Measurements from ENCODE around the gene TCF7L2.

TCF7L2 gene

GRCh38 chr10:113157441-113157840 lies 207.4 kb downstream of the TCF7L2 start:
- no peak for DNase-seq

DNA sequence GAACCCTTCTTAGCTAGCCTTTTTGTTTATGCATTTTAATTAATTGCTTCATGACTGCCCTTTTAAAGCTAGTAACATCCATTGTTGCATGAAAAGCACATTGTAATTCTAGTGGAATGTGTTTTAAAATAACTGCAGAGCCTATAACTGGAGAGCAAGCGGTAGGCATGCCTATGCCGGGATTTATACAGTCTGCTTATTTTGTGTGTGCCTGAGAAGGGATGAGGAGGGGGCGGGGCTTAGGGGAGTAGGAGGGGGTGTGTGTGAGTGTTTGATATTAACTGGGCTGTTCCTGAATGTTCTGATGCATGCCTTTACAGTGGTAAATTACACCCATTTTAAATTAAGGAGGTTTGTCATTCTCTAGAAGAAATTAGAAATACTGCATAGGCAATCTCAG lies 208.1 kb downstream of the TCF7L2 start:
- no peak for DNase-seq

DNA sequence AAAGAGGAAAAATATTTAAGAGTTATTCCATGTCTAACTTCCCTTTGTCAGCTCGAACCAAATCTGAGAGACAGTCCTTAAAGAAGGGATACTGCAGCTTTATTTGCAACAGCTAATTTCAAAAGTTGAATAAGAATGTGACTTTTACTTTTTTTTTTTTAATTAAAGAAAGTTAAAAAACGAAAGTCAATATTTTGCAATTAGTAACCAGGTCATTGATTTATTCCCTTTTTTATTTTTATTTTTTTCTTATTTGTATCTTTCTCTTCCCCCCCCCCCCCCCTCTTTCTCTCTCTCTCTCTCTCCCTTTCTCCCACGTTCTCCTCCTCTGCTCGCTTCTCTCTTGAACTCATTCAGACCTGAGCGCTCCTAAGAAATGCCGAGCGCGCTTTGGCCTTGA lies 209.5 kb downstream of the TCF7L2 start:
- no peak for DNase-seq

DNA sequence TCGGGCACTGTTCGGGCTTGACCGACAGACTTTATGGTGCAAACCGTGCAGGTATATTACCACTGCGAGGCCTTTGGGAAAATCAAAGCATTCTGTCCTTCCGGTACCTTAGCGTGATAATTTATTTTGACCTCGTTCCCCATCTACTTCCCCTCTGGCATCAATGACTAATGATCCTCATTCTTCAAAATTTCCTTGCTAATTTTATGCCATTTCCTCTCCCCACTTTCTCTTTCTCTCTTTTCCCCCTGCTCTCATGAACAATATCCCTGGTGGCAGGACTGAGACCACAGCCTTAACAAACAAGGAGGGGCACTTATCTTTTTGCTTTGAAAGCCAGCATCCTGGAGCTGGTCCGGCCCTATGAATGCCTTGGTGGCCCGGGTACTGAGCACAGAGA lies 210.6 kb downstream of the TCF7L2 start:
- DNase-seq: no peak

DNA sequence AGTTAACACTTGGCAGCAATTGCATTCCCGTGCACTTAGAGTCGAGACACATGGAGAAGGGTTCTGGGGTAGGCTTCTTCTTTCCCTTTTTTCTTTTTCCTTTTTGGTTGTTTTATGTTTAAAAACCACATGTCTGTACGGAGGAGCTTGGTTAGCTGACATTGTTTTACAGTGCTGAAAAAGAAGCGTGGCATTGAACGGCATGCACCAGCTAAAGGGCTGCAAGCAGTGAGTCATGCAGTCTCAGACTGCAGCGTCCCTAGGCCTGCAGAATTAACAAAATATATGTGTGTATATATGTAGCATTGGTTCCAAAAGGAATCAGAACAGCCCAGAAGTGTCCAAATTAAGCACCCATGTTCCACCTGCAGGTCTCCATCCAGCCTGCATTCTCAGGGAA lies 211.0 kb downstream of the TCF7L2 start:
- DNase-seq: no peak

GRCh38 chr10:113162960-113163359 lies 212.9 kb downstream of the TCF7L2 start:
- DNase-seq: no peak

DNA sequence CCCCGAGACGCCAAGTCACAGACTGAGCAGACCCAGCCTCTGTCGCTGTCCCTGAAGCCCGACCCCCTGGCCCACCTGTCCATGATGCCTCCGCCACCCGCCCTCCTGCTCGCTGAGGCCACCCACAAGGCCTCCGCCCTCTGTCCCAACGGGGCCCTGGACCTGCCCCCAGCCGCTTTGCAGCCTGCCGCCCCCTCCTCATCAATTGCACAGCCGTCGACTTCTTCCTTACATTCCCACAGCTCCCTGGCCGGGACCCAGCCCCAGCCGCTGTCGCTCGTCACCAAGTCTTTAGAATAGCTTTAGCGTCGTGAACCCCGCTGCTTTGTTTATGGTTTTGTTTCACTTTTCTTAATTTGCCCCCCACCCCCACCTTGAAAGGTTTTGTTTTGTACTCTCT lies 215.6 kb downstream of the TCF7L2 start:
- DNase-seq: no peak

DNA sequence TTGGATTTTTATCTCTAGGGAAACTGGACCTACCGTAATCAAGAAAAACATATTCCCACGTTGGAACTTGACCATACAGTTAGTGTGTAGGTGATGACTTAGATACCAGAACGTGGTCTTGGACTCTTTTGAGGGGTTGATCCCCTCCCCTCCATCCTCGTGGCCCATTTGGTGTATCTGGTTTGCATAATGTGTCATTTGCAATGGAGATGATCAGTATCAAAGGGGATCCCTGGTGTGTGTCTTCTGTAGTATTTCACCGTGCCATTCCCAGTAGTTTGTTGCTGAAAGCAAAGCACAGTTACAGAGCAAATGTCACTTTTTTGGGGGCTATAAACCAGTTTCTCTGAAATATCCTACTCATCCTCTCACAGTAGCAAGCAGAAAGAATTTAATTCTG lies 217.7 kb downstream of the TCF7L2 start:
- no peak for DNase-seq

DNA sequence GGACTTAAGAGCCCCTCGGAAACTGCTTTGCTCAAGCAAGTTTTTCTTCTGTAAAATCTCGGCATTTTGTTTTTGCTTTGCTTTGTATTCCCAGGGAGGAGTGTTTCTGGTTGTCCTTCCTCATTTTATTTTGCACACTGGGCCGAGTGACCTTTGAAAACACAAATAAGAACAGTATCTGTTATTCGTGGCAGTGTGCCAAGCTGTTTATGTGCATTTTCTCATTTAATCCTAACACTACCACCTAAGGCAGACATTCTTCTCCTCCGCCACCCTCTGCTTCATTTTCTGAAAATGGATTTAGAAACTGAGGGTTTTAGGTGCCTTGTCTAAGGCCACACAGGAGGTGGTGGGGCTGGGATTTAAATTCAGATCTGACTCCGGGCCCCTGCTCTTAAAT lies 218.5 kb downstream of the TCF7L2 start:
- DNase-seq: no peak

GRCh38 chr10:113169111-113169510 lies 219.1 kb downstream of the TCF7L2 start:
- DNase-seq: no peak

- DNase-seq: peak; percentile 9 to 45
These were observed 219.9 kb downstream of the TCF7L2 start for GRCh38 chr10:113169853-113170460.

- no peak for DNase-seq
These were observed 221.6 kb downstream of the TCF7L2 start for GRCh38 chr10:113171662-113172061.

- DNase-seq: no peak
These were observed 225.1 kb downstream of the TCF7L2 start for GRCh38 chr10:113175176-113175575.

DNA sequence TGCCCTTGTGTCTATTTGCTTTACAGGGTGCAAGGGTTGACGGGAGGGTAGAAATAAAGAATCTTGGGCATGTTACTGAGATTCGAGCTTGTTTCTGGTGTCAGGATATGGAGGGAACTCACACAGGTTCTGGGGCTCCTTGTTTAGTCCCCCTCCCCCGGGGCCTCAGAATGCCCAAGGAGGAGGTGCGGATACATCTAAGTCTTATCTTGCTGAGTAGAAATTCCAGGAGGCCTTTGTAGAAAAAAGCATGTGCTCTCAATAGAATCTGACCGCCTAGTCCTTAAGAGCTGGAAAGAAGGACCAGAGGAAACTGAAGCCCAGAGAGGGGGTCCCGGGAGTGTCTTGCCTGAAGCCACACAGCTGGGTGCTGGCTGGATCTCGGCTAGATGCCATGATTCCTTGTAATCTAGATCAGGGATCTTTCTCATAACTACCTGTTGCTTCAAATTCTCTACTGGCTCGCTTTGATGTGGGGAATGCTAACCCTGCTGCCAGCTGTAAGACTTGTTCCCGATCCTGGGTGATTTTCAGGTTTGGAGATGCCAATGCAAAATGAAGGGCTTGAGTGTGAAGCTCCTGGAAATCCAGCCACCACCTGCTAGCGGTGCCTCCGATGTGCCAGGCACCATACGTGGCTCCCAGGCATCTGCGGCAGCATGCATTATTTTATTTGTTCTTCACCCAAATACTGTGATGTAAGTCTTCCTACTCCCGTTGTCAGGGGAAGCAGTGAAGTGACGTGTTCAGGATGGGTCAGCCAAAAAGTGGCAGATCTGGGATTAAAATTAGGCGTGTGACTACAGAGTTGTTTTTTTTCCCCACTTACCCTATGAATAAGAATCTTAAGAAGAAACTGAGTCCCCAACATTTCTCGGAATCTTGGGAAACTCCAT lies 226.0 kb downstream of the TCF7L2 start:
- no peak for DNase-seq

GRCh38 chr10:113176652-113177155 lies 226.7 kb downstream of the TCF7L2 start:
- DNase-seq: no peak

GRCh38 chr10:113177156-113177935 lies 227.3 kb downstream of the TCF7L2 start:
- no peak for DNase-seq

- no peak for DNase-seq
These were observed 227.9 kb downstream of the TCF7L2 start for GRCh38 chr10:113177936-113178335.

- DNase-seq: no peak
These were observed 228.7 kb downstream of the TCF7L2 start for GRCh38 chr10:113178771-113179170.

DNA sequence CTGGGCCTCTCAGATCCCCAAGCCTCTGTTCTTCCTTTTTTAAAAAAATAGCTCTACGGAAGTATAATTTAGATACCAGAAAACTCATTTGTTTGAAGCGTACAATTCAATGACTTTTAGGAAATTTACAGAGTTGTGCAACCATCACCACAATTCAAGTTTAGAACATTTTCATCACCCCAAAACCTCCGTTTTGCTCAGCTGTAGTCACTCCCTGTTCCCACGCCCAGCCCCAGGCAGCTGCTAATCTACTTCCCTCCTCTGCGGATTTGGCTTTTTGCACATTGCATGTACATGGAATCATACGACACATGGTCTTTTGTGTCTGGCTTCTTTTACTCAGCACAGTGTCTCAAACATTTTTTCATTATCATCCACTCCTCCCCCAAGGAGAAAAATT lies 229.2 kb downstream of the TCF7L2 start:
- peak; percentile 18 to 69 for DNase-seq

DNA sequence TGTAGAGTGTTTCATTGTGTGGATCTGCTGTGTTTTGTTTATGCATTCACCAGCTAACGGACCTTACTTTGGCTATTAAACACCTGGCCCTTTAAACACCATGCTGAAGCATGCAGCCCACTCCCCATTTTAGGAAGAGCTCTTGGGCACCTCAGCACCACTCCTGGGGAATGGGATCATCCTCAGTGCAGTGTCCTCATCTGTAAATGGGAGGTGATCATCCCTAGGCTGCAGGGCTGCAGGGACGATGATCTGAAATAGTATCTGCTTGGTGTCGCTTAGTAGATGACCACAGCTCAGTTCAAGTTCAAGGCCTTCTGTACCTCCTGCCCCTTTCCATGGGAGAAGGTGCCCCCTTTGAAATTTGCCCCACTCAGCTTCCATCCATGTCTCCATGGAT lies 229.9 kb downstream of the TCF7L2 start:
- no peak for DNase-seq

DNA sequence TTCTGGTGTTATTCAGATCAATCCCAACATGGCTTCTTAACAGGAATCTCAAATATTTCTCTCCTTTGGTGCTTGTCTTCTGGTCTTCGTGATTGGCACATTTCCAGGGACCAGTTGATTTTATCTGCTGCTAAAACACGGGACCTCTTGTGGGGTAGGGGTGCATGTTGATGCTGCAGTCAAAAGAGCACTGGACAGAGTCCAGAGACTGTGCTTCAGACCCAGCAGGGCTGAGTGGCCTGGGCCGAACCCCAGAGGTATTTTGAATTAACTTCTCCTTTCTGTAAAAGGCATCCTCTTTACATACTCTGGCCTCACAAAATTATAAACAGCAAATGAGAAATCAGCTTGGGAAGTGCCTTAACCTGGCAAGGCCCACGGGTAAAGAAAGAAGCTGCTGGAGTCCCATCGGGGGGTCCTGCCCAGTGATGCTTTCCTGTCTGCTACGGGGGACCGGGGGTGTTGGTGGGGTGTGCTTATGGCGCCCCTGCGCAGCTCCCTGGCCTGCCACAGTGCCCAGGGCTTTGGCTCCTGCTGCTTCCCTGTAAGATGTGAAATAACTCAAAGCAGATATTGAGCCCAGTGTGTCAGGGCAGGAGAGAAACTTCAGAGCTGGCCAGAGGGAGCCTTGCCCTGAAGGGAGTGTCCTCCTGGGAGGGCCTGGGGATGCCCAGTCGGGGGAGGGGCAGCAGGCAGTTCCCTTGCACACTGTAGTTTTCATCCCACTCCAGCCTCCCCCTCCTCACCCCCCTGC lies 230.5 kb downstream of the TCF7L2 start:
- DNase-seq: peak in 1 of 2 donors; percentile 16

- DNase-seq: no peak
These were observed 232.1 kb downstream of the TCF7L2 start for GRCh38 chr10:113182154-113182553.

DNA sequence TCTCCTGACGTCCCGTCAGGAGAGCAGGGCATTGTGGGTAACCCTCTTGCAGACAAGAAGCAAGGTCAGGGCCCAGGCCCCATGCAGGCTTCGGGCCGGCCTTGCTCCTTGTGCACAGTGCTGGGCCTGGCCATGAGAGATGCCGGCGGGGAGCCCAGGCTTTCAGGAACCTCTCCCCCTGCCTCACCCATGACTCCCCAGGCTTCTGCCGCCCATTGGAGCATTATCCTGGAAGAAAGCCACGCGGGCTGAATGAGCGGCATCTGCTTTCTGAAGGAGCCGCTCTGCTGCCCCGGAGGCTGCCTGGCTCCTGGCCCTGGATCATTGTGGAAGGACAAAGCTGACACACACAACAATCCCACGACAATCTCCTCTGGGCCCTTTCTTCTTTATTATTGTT lies 233.5 kb downstream of the TCF7L2 start:
- no peak for DNase-seq
